ENCODE results near the gene FAM120B.

The FAM120B gene

GRCh38 chr6:170271771-170272314 lies 34.7 kb upstream of the FAM120B start:
- peak; percentile 69 to 75 for DNase-seq (ENCODE audit: low read depth in 2 of 2)

- no peak for DNase-seq (ENCODE audit: low read depth in 2 of 2)
Observed at GRCh38 chr6:170272341-170273065, 34.1 kb upstream of the FAM120B start.

GRCh38 chr6:170273191-170273590 lies 33.4 kb upstream of the FAM120B start:
- DNase-seq (ENCODE audit: low read depth in 2 of 2), result no peak

GRCh38 chr6:170273681-170274080 lies 32.9 kb upstream of the FAM120B start:
- DNase-seq (ENCODE audit: low read depth in 2 of 2), result no peak

GRCh38 chr6:170274713-170275560 lies 31.6 kb upstream of the FAM120B start:
- no peak for DNase-seq (ENCODE audit: low read depth in 2 of 2)

GRCh38 chr6:170276369-170277057 lies 30.0 kb upstream of the FAM120B start:
- DNase-seq (ENCODE audit: low read depth in 2 of 2), result no peak

GRCh38 chr6:170277893-170278742 lies 28.4 kb upstream of the FAM120B start:
- DNase-seq (ENCODE audit: low read depth in 2 of 2), result no peak

GRCh38 chr6:170278743-170279094 lies 27.8 kb upstream of the FAM120B start:
- no peak for DNase-seq (ENCODE audit: low read depth in 2 of 2)

GRCh38 chr6:170279426-170279825 lies 27.1 kb upstream of the FAM120B start:
- no peak for DNase-seq (ENCODE audit: low read depth in 2 of 2)

GRCh38 chr6:170279977-170280688 lies 26.4 kb upstream of the FAM120B start:
- peak in 1 of 2 donors; percentile 49 for DNase-seq (ENCODE audit: low read depth in 2 of 2)

GRCh38 chr6:170280689-170281045 lies 25.9 kb upstream of the FAM120B start:
- no peak for DNase-seq (ENCODE audit: low read depth in 2 of 2)

GRCh38 chr6:170281331-170282292 lies 24.9 kb upstream of the FAM120B start:
- DNase-seq (ENCODE audit: low read depth in 2 of 2), result no peak

- DNase-seq (ENCODE audit: low read depth in 2 of 2), result no peak
Observed at GRCh38 chr6:170282512-170283158, 23.9 kb upstream of the FAM120B start.

- DNase-seq (ENCODE audit: low read depth in 2 of 2), result no peak
Observed at GRCh38 chr6:170283212-170284081, 23.1 kb upstream of the FAM120B start.

- DNase-seq (ENCODE audit: low read depth in 2 of 2), result no peak
Observed at GRCh38 chr6:170284126-170284773, 22.3 kb upstream of the FAM120B start.

- no peak for DNase-seq (ENCODE audit: low read depth in 2 of 2)
Observed at GRCh38 chr6:170284866-170285469, 21.6 kb upstream of the FAM120B start.

GRCh38 chr6:170285482-170285881 lies 21.1 kb upstream of the FAM120B start:
- no peak for DNase-seq (ENCODE audit: low read depth in 2 of 2)
